GM19324 (cell line): ENCODE measurements around the gene MADCAM1.

Source experiments
- ATAC-seq: cut with Tn5 transposase; IDR thresholded peaks from one replicate; pipeline ENCODE4 v1.9.1; 2021; ENCODE audit warnings: mild to moderate bottlenecking, moderate library complexity; ENCODE audit not compliant: unreplicated experiment, low FRiP score

MADCAM1 gene

GRCh38 chr19:506404-507285 is 10.4 kb downstream of the MADCAM1 start:
- peak; percentile 77 for ATAC-seq

GRCh38 chr19:507286-508203 is 11.3 kb downstream of the MADCAM1 start, which contains the start of gene TPGS1:
TSS of gene TPGS1 (plus strand) at chr19:507497. CDS start at chr19:507507, 10 bp downstream.
- ATAC-seq: peak; percentile 60

- no peak for ATAC-seq
Measured at GRCh38 chr19:508204-509150, 12.2 kb downstream of the MADCAM1 start.

DNA sequence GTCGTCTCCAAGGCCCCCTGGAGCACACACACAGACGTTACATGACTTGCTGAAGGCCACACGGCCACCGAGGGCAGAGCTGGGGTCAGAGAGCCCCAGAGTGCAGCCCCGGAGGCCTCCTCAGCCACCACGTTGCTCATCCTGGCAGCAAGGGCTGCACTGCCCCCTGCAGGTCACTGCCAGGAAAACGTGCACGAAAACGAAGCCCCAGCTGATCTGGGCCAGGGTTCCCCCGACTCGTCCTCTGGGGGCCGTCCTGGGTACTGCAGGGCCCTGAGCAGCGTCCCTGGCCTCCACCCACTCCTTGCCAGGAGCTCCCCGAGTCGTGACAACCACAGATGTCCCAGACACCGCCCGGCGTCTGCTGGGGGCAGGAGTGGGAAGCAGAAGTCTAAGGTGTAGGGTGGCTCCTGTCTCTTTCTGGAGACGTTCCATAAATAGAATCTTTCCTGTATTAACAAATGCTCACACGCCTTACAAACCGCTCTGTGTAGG is 14.4 kb downstream of the MADCAM1 start:
- ATAC-seq: no peak

DNA sequence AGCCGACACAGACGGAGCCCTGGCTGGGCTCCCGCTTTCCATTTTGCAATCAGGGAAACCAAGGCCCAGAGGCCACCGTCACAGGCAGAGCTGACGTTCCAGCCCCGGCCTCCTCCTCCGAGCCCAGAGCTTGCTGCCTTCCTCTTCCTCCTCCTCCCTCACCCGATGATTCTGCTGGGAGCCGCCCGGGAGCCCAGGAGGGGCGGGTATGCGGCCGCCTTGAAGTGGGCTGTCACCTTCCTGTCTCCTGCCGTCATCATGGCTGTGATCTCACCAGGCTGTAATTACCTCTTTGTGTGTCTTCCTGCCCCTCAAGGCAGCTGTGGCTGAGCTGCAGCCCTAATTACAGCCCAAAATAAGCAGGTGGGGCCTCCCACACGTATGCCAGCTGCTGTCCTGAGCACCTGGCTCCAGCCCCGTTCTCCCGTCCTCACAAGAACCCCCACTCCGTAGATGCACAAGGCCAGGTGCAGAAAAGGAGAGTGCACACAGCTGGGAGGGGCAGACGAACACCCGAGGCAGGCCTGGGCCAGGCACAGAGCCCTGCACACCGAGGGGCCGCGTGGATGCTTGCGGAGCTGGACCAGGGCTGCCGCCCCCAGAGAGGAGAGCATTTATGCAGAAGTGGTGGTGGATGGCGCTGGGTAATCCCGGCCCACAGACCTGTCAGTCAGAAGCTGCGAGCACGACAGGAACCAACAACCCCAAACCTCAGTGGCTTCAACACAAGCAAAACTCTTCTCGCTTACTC is 15.0 kb downstream of the MADCAM1 start:
- no peak for ATAC-seq

- ATAC-seq: no peak
Measured at GRCh38 chr19:512547-513365, 16.5 kb downstream of the MADCAM1 start.

DNA sequence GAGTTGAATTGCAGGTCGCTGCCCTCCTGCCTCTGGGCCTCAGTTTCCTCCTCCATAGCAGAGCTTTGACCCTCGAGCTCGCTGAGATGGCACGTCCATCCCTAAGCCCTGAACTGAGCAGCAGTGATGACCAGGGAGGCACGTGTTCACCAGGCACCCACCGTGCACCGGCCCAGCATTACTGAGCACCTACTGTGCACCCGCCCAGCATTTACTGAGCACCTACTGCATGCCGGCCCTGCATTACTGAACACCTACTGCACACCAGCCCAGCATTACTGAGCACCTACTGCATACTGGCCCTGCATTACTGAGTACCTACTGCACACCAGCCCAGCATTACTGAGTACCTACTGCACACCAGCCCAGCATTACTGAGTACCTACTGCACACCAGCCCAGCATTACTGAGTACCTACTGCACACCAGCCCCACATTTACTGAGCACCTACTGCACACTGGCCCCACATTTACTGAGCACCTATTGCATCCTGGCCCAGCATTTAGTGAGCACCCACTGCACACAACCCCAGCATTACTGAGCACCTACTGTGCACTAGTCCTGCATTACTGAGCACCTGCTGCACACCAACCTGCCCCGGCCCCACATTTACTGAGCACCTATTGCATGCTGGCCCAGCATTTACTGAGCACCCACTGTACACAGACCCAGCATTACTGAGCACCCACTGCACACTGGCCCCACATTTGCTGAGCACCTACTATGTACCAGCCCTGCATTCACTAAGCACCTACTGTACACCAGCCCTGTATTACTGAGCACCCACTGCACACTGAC is 17.3 kb downstream of the MADCAM1 start:
- ATAC-seq: no peak

DNA sequence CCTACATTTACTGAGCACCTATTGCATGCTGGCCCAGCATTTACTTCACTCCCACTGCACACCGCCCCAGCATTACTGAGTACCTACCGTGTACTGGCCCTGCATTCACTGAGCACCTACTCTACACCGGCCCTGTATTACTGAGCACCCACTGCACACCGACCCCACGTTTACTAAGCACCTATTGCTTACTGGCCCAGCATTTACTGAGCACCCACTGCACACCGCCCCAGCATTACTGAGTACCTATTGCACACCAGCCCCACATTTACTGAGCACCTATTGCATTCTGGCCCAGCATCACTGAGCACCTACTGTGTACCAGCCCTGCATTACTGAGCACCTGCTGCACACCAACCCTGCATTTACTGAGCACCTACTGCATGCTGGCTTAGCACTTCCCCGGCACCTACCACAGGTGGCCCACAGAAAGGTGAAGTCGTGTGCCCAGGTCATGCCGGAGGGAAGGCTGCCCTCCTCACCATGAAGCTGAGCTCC is 17.9 kb downstream of the MADCAM1 start:
- ATAC-seq: no peak

DNA sequence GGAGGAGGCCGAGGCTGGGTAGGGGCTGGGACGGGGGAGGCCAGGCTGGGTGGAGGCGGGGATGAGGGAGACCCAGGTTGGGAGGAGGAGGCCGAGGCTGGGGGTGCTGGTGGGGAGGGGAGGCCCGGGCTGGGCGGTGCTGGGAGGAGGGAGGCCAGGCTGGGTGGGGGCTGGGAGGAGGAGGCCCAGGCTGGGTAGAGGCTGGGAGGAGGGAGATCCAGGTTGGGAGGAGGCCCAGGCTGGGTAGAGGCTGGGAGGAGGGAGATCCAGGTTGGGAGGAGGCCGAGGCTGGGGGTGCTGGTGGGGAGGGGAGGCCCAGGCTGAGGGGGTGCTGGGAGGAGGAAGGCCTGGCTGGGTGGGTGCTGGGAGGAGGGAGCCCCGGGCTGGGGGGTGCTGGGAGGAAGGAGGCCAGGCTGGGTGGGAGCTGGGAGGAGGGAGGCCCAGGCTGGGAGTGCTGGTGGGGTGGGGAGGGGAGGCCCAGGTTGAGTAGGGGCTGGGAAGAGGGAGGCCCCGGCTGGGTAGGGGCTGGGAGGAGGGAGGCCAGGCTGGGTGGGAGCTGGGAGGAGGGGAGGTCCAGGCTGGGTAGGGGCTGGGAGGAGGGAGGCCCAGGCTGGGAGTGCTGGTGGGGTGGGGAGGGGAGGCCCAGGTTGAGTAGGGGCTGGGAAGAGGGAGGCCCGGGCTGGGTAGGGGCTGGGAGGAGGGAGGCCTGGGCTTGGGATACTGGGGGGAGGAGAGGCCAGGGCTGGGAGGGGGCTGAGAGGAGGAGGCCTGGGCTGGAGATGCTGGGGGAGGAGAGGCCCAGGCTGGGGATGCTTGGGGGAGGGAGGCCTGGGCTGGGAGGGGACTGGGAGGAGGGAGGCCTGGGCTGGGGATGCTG is 21.7 kb downstream of the MADCAM1 start:
- no peak for ATAC-seq

- ATAC-seq: no peak
Measured at GRCh38 chr19:518598-519231, 22.4 kb downstream of the MADCAM1 start.

- ATAC-seq: no peak
Measured at GRCh38 chr19:519449-519865, 23.2 kb downstream of the MADCAM1 start.

DNA sequence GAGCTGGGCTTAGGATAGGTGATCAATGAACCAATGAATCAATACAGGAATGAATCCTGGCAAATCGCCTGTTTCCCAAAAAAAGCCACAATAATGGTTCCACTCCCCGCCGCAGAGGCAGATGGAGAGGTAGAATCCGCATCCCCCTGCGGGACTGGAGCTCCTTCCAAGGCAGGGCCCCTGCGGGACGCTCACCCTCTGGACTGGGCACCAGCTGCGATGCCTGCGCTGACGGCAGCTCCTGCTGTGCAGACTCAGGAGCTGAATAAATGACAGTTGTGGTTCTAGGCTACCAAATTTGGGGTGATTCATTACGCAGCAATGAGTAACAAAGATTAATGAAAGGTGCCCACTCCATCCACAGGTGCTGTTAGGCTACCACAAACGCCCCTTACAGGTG is 26.4 kb downstream of the MADCAM1 start:
- ATAC-seq: no peak

DNA sequence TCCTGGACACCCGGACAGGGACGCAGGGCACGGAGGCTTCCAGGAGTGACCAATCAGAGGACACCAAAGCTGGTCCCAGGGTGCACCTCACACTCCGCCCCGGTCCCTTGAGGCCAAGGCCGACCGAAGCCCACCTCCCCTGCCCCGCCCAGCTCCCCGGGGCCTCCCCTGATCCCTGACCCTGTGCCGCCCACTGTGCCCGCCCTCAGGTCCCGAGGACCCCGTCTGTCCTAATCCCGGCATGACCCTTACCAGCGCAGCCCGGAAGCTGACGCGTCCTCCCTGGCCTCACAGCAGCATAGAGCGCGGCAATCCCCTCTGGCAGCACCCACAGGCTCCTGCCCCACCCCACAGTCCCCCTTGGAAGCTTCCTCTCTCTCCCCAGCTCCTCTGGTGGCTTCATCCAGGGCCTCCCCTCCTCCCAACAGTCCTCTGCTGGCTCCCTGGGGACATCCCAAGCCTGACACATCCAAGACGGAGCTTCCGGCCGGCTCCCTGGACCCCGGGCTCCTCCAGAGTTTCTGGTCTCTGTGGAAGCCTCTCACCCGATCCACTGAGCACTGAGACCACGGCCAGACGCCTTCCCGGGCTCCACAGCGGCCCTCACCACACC is 27.9 kb downstream of the MADCAM1 start:
- ATAC-seq: no peak

- no peak for ATAC-seq
Measured at GRCh38 chr19:525029-525428, 28.7 kb downstream of the MADCAM1 start.

DNA sequence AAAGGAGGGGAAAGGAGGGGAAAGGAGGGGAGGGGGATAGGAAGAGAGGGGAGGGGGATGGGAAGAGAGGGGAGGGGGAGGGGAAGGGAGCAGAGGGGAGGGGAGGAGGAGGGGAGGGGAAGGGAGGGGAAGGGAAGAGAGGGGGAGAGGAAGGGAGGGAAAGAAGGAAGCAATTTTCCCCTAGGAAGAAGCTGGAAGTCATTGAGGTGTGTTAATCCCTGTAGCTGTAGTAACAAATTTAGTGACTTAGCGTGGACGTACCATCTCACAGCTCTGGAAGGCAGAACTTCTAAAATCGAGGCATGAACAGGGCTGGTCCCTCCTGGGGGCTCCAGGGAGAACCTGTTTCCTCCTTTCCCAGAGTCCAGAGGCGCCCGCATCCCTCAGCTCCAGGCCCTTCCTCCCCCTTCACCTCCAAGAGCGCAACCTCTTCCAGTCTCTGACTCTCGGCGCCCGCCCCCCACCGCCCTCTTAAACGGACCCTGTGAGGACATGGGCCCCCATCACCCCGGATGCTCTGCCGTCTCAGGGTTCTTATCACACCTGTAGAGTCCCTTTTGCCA is 29.7 kb downstream of the MADCAM1 start:
- no peak for ATAC-seq
